Neural progenitor cell (in vitro differentiated cells): ENCODE measurements around the gene SMPD1.

ENCODE experiments used
- CTCF ChIP-seq: fragments of 200-600 bp; sonication (generic); IDR thresholded peaks from 2 replicates; pipeline ENCODE4 v1.5.1; 2017; ENCODE audit warnings: antibody characterized with exemption, mild to moderate bottlenecking
- EZH2 ChIP-seq: fragments of 200-600 bp; sonication (generic); IDR thresholded peaks from 2 replicates; pipeline ENCODE4 v1.6.1; 2017; ENCODE audit warnings: antibody characterized with exemption, mild to moderate bottlenecking, moderate library complexity

GRCh38 chr11:6365659-6366058 lies 24.6 kb upstream of the SMPD1 start:
- TF ChIP-seq CTCF, result no peak
- TF ChIP-seq EZH2, result no peak
